ENCODE measurements around the gene ELN. TPM values are rescaled to one million over a fixed set of nuclear protein-coding genes. Genes with fewer than 3 reads are reported as not detected.
A peak's percentile ranks its signal among the peaks of the same experiment; 100 is the strongest.

Gene ELN
- total RNA-seq, 1 experiment from 2014 or later, result 0.37 TPM

GRCh38 chr7:74101061-74101681, 73.2 kb downstream of the ELN start:
- no CpG with 5 or more reads among the region's 8 CpGs for WGBS (ENCODE audit: extremely low coverage, insufficient read length, low lambda C conversion rate)
- no peak overlapping the region for H3K4me3 Mint-ChIP-seq
- H2BK12ac ChIP-seq (ENCODE audit: insufficient read length, low read depth, low read length), result no peak overlapping the region
- peaks cover 0 to 6% of the 10 kb centered on the region in 2 experiments; a peak in 1 of 4 replicates for H3K4me1 Mint-ChIP-seq
- H3K56ac ChIP-seq (ENCODE audit: insufficient read length, low read depth, low read length), result no peak overlapping the region
- no peak overlapping the region for H3K27ac ChIP-seq (ENCODE audit: insufficient read length, low read depth, low read length)
- no peak overlapping the region for H2BK5ac ChIP-seq (ENCODE audit: insufficient read length, low read length)
- no peaks in the 10 kb centered on the region for H3K4me1 ChIP-seq (ENCODE audit: insufficient read depth, low read length)
- no peak overlapping the region for H2BK20ac ChIP-seq (ENCODE audit: low read depth, low read length, poor library complexity, severe bottlenecking)
- TF ChIP-seq CTCF (conservative IDR thresholded peaks at IDR 0.05), result no peak
- no peak overlapping the region for H2BK15ac ChIP-seq (ENCODE audit: low read depth, low read length)
- H4K8ac ChIP-seq (replicated peaks; ENCODE audit: insufficient read length, low read depth, low read length), result no peak overlapping the region
- H3T11ph ChIP-seq (ENCODE audit: low read length), result no peak overlapping the region
- H3K36me3 Mint-ChIP-seq (ENCODE audit: insufficient read depth in 1 of 3, low read depth in 3 of 3), result peaks cover 40 to 78% (median 61%) of the 10 kb centered on the region in 3 experiments
- DNase-seq, result no peak
- no peak overlapping the region for H2BK120ac ChIP-seq (ENCODE audit: low read depth, low read length, poor library complexity, severe bottlenecking)
- H3K27me3 Mint-ChIP-seq (ENCODE audit: low read depth), result no peaks in the 10 kb centered on the region
- H4K20me1 ChIP-seq (ENCODE audit: control insufficient read depth, insufficient read depth, insufficient read length), result no peaks in the 10 kb centered on the region
- peaks cover 9 to 12% of the 10 kb centered on the region in 2 experiments for H3K9me3 Mint-ChIP-seq
- H2AK5ac ChIP-seq (ENCODE audit: insufficient read length, low read length), result no peak overlapping the region
- no peaks in the 10 kb centered on the region for H3K79me2 ChIP-seq (ENCODE audit: insufficient read depth, low read length)
- H3K9me3 ChIP-seq (ENCODE audit: control insufficient read depth, low read depth, low read length), result no peaks in the 10 kb centered on the region
- H3K4ac ChIP-seq (ENCODE audit: low read depth, low read length), result no peak overlapping the region
- no peak overlapping the region for H2AFZ ChIP-seq (ENCODE audit: low read length)
- H3K79me1 ChIP-seq (ENCODE audit: insufficient read depth, low read depth, low read length, poor library complexity, severe bottlenecking), result no peaks in the 10 kb centered on the region
- H3K27ac Mint-ChIP-seq, result peak overlapping the region in 1 of 3 experiments; percentile 53; a peak in 1 of 7 replicates
- H3K27me3 ChIP-seq (ENCODE audit: insufficient read depth, low read length), result no peaks in the 10 kb centered on the region
- H3K23me2 ChIP-seq (ENCODE audit: insufficient read length, low read depth, low read length, poor library complexity, severe bottlenecking), result no peaks in the 10 kb centered on the region
- H4K5ac ChIP-seq (ENCODE audit: insufficient read length, low read depth, low read length), result no peak overlapping the region
- no peak overlapping the region for H3K9ac ChIP-seq (ENCODE audit: extremely low read depth, insufficient read length, low read length)
- H3K23ac ChIP-seq (ENCODE audit: insufficient read length, low read depth, low read length), result no peak overlapping the region
- H3K14ac ChIP-seq (ENCODE audit: insufficient read depth, low read length), result no peak overlapping the region
- no peak overlapping the region for H4K91ac ChIP-seq (ENCODE audit: insufficient read length, low read depth, low read length)
- H3K4me2 ChIP-seq (ENCODE audit: insufficient read depth, insufficient read length, low read length), result no peak overlapping the region
- H3K18ac ChIP-seq (ENCODE audit: insufficient read length, low read depth, low read length), result no peak overlapping the region
